ENCODE measurements around the gene GBP4. TPM values are rescaled to one million over a fixed set of nuclear protein-coding genes. Genes with fewer than 3 reads are reported as not detected.

GBP4 gene
- total RNA-seq, 1 donor from 2014 or later, result 5.5 TPM

- no peak overlapping the region for H3K27ac Mint-ChIP-seq
- peaks cover 14% of the 10 kb centered on the region for H3K27me3 Mint-ChIP-seq (ENCODE audit: low read depth)
- peaks cover 5% of the 10 kb centered on the region for H3K9me3 Mint-ChIP-seq
- H3K4me3 Mint-ChIP-seq, result no peak overlapping the region
- DNase-seq (ENCODE audit: low spot score in 2 of 2, unreplicated experiment in 2 of 2), result no peak
- TF ChIP-seq CTCF (IDR thresholded peaks at IDR 0.05; ENCODE audit: unreplicated experiment), result no peak
- H3K36me3 Mint-ChIP-seq, result no peaks in the 10 kb centered on the region
- peaks cover 12% of the 10 kb centered on the region for H3K4me1 Mint-ChIP-seq
These were observed 47.7 kb downstream of the GBP4 start for GRCh38 chr1:89151047-89151446.

- no peak for DNase-seq (ENCODE audit: low spot score in 2 of 2, unreplicated experiment in 2 of 2)
- no peak for TF ChIP-seq CTCF (IDR thresholded peaks at IDR 0.05; ENCODE audit: unreplicated experiment)
- no peaks in the 10 kb centered on the region for H3K36me3 Mint-ChIP-seq
- H3K4me1 Mint-ChIP-seq, result peaks cover 12% of the 10 kb centered on the region
- H3K27me3 Mint-ChIP-seq (ENCODE audit: low read depth), result peaks cover 15% of the 10 kb centered on the region
- H3K4me3 Mint-ChIP-seq, result no peak overlapping the region
- H3K9me3 Mint-ChIP-seq, result no peaks in the 10 kb centered on the region
- H3K27ac Mint-ChIP-seq, result no peak overlapping the region
These were observed 48.8 kb downstream of the GBP4 start for GRCh38 chr1:89149976-89150375.

- no peaks in the 10 kb centered on the region for H3K9me3 Mint-ChIP-seq
- H3K27me3 Mint-ChIP-seq (ENCODE audit: low read depth), result peaks cover 15% of the 10 kb centered on the region
- H3K27ac Mint-ChIP-seq, result no peak overlapping the region
- TF ChIP-seq CTCF (IDR thresholded peaks at IDR 0.05; ENCODE audit: unreplicated experiment), result no peak
- H3K36me3 Mint-ChIP-seq, result no peaks in the 10 kb centered on the region
- no peak for DNase-seq (ENCODE audit: low spot score in 2 of 2, unreplicated experiment in 2 of 2)
- H3K4me3 Mint-ChIP-seq, result no peak overlapping the region
- peaks cover 12% of the 10 kb centered on the region for H3K4me1 Mint-ChIP-seq
These were observed 49.5 kb downstream of the GBP4 start for GRCh38 chr1:89149229-89149628.

GRCh38 chr1:89147678-89148658 lies 50.8 kb downstream of the GBP4 start:
- peaks cover 12% of the 10 kb centered on the region for H3K4me1 Mint-ChIP-seq
- H3K4me3 Mint-ChIP-seq, result no peak overlapping the region
- H3K27me3 Mint-ChIP-seq (ENCODE audit: low read depth), result peaks cover 15% of the 10 kb centered on the region
- no peaks in the 10 kb centered on the region for H3K36me3 Mint-ChIP-seq
- H3K9me3 Mint-ChIP-seq, result no peaks in the 10 kb centered on the region
- TF ChIP-seq CTCF (IDR thresholded peaks at IDR 0.05; ENCODE audit: unreplicated experiment), result no peak
- DNase-seq (ENCODE audit: low spot score in 2 of 2, unreplicated experiment in 2 of 2), result no peak
- peak overlapping the region; percentile 17 for H3K27ac Mint-ChIP-seq

GRCh38 chr1:89146721-89147120 lies 52.0 kb downstream of the GBP4 start:
- Mint-ChIP-seq H3K4me3 (no peak overlapping the region), H3K27me3 (ENCODE audit: low read depth) (peaks cover 15% of the 10 kb centered on the region), H3K4me1 (peaks cover 12% of the 10 kb centered on the region), H3K9me3 (no peaks in the 10 kb centered on the region), H3K36me3 (no peaks in the 10 kb centered on the region), H3K27ac (no peak overlapping the region)
- no peak for TF ChIP-seq CTCF (IDR thresholded peaks at IDR 0.05; ENCODE audit: unreplicated experiment)
- no peak for DNase-seq (ENCODE audit: low spot score in 2 of 2, unreplicated experiment in 2 of 2)

Measured in mesothelial cell of epicardium (in vitro differentiated cells).